Epithelial cell of esophagus (primary cell): ENCODE data around the gene EHD3.

Source experiments
- DNase-seq: peaks from one replicate; pipeline ENCODE4 v3.0.0; 2010; ENCODE audit warnings: low read depth
- H3K4me3 ChIP-seq: 2 replicates; pipeline ENCODE4 v1.5.1; 2011; ENCODE audit warnings: mild to moderate bottlenecking, low read length, control low read depth
- CTCF ChIP-seq: IDR thresholded peaks from 2 replicates; pipeline ENCODE4 v1.5.1; 2011; ENCODE audit warnings: low read depth, mild to moderate bottlenecking, low read length, control low read depth, inconsistent platforms; ENCODE audit not compliant: insufficient read depth; ENCODE audit errors: missing control alignments

Gene EHD3

GRCh38 chr2:31247711-31248110, 13.8 kb downstream of the EHD3 start:
- no peak for DNase-seq
- no peak for TF ChIP-seq CTCF

GRCh38 chr2:31248139-31248538, 14.2 kb downstream of the EHD3 start:
- TF ChIP-seq CTCF: no peak
- no peak overlapping the region for H3K4me3 ChIP-seq
- no peak for DNase-seq

More at GRCh38 chr2:31247711-31248110, 13.8 kb downstream of the EHD3 start:
- H3K4me3 ChIP-seq: no peak overlapping the region

DNA sequence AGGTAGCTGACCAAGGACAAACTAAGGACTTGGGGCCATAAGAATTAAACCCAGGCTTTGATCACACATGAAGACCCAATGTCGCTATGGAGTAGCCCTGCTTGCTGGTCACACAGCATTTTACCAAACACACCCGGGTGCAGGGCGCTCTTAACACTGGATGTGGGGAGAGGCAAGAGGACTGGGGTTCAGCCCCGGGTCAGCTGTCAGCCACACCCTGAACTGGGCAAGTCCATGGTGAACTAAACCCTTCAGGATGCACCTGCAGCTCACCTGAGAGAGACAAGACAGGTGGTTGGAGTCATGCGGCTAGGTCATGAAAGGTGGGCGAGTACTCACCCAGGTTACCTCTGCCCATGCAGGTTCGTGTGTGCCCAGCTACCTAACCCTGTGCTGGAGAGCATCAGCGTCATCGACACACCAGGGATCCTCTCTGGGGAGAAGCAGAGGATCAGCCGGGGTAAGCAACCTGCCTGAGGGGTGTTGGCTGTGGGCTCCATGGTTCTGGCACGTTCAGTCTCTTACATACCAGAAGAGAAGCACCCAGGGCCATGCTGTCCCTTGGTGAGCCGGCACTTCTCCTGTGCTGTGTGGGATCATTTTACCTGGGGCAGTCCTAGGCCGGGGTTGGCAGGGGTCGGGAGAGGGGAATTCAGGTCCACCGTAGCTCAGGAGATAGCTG, 15.2 kb downstream of the EHD3 start:
- no peak for TF ChIP-seq CTCF
- DNase-seq: no peak
- H3K4me3 ChIP-seq: no peak overlapping the region

DNA sequence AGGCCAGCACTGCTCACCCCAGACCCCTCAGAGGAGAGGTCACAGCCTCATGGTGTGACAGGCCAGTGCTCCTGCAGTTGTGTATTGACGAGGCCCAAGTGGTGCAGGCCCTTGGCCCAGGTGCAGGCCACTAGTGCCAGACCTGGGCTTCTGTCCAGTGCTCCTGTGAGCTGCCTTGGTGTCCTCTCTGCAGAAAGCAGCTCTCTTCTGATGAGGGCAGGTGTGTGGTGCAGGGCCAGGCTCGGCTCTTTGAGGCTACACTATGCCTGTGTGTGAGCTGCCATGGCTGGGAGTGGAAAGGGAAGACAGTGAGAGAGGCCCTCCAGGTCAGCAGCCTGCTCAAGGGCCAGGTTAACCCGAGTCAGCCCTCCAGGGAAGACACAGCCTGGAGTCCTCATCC, 17.1 kb downstream of the EHD3 start:
- TF ChIP-seq CTCF: no peak
- no peak for DNase-seq
- H3K4me3 ChIP-seq: no peak overlapping the region

GRCh38 chr2:31251851-31252250, 17.9 kb downstream of the EHD3 start:
- H3K4me3 ChIP-seq: no peak overlapping the region
- DNase-seq: no peak
- TF ChIP-seq CTCF: no peak

GRCh38 chr2:31253356-31254131, 19.6 kb downstream of the EHD3 start:
- H3K4me3 ChIP-seq: no peak overlapping the region
- TF ChIP-seq CTCF: peak; percentile 7
- peak; percentile 80 for DNase-seq
